GM12892 (cell line): ENCODE measurements around the gene IMMP2L.

Source experiments
- DNase-seq: peaks from one replicate; pipeline ENCODE4 v3.0.0; 2011; ENCODE audit not compliant: insufficient read length
- FAIRE-seq: peaks from 2 replicates; lab custom pipeline; 2011; peaks lifted over from hg19 to GRCh38; lab: Jason Lieb, UNC
- POLR2A ChIP-seq: IDR thresholded peaks from 2 replicates; pipeline ENCODE4 v1.6.1; 2011; ENCODE audit warnings: low read depth, low read length, control low read depth
- POLR2AphosphoS5 ChIP-seq: IDR thresholded peaks from 2 replicates; pipeline ENCODE4 v1.6.1; 2011; ENCODE audit warnings: low read depth, low read length, control low read depth
- TAF1 ChIP-seq: IDR thresholded peaks from 2 replicates; pipeline ENCODE4 v1.6.1; 2011; ENCODE audit warnings: low read depth, mild to moderate bottlenecking, control low read depth, low read length, borderline replicate concordance

IMMP2L gene

GRCh38 chr7:111199643-111200042 is 362.6 kb downstream of the IMMP2L start:
- no peak for DNase-seq
- TF ChIP-seq POLR2A (no peak), TAF1 (no peak), POLR2AphosphoS5 (no peak)
- FAIRE-seq = no peak

- TF ChIP-seq POLR2A (no peak), TAF1 (no peak), POLR2AphosphoS5 (no peak)
- FAIRE-seq = no peak
- DNase-seq = no peak
Observed at GRCh38 chr7:111198255-111198654, 364.0 kb downstream of the IMMP2L start.

GRCh38 chr7:111196655-111197054 is 365.6 kb downstream of the IMMP2L start:
- no peak for DNase-seq
- no peak for FAIRE-seq
- TF ChIP-seq POLR2A (no peak), POLR2AphosphoS5 (no peak), TAF1 (no peak)

- DNase-seq (no peak), FAIRE-seq (no peak)
- TF ChIP-seq POLR2AphosphoS5 (no peak), POLR2A (no peak), TAF1 (no peak)
Observed at GRCh38 chr7:111192614-111193413, 369.5 kb downstream of the IMMP2L start.

- TF ChIP-seq POLR2A = no peak
- no peak for TF ChIP-seq POLR2AphosphoS5
- no peak for TF ChIP-seq TAF1
- DNase-seq (no peak), FAIRE-seq (no peak)
Observed at GRCh38 chr7:111190804-111191203, 371.5 kb downstream of the IMMP2L start.

- DNase-seq (no peak), FAIRE-seq (no peak)
- TF ChIP-seq POLR2A (no peak), TAF1 (no peak), POLR2AphosphoS5 (no peak)
Observed at GRCh38 chr7:111184987-111185386, 377.3 kb downstream of the IMMP2L start.

- peak; percentile 9 for FAIRE-seq
- TF ChIP-seq POLR2A (no peak), POLR2AphosphoS5 (no peak)
- no peak for DNase-seq
Observed at GRCh38 chr7:111183321-111183720, 379.0 kb downstream of the IMMP2L start.

- DNase-seq = no peak
- TF ChIP-seq POLR2AphosphoS5 (no peak), POLR2A (no peak), TAF1 (no peak)
- FAIRE-seq = no peak
Observed at GRCh38 chr7:111180338-111180737, 382.0 kb downstream of the IMMP2L start.

GRCh38 chr7:111175908-111176441 is 386.3 kb downstream of the IMMP2L start:
- TF ChIP-seq TAF1 (no peak), POLR2AphosphoS5 (no peak), POLR2A (no peak)
- FAIRE-seq (no peak), DNase-seq (no peak)

GRCh38 chr7:111174510-111174909 is 387.8 kb downstream of the IMMP2L start:
- no peak for DNase-seq
- no peak for TF ChIP-seq POLR2AphosphoS5
- no peak for TF ChIP-seq POLR2A
- TF ChIP-seq TAF1 = no peak
- FAIRE-seq = no peak

GRCh38 chr7:111173990-111174389 is 388.3 kb downstream of the IMMP2L start:
- FAIRE-seq (no peak), DNase-seq (no peak)
- TF ChIP-seq POLR2AphosphoS5 (no peak), TAF1 (no peak), POLR2A (no peak)

- DNase-seq (no peak), FAIRE-seq (no peak)
- TF ChIP-seq POLR2AphosphoS5 = no peak
- TF ChIP-seq TAF1 = no peak
- no peak for TF ChIP-seq POLR2A
Observed at GRCh38 chr7:111173528-111173927, 388.8 kb downstream of the IMMP2L start.
